MCF 10A (cell line): ENCODE data around the gene EIF6. TPM values are rescaled to one million over a fixed set of nuclear protein-coding genes. Genes with fewer than 3 reads are reported as not detected.

Source experiments
- BruUV-seq: library from RNA; stranded (reverse); fragments of 400-500 nt; replicated peaks from 2 replicates; lab custom pipeline; 2021; lab: Mats Ljungman, UMichigan
- CTCF ChIA-PET: fragments of 300-600 bp; sonication (Branson Sonifier 250); formaldehyde crosslinking; extraction: SDS; loops from one replicate; lab custom pipeline; 2021; ENCODE audit warnings: antibody characterized with exemption, inconsistent platforms; lab: Yijun Ruan, JAX
- POLR2A ChIA-PET: fragments of 300-600, 350-650 bp; sonication (Branson Sonifier 250); formaldehyde crosslinking; extraction: SDS; loops from one replicate; lab custom pipeline; 2020; ENCODE audit warnings: antibody characterized with exemption, inconsistent platforms; lab: Yijun Ruan, JAX
- DNase-seq: peaks from one replicate; pipeline ENCODE4 v3.0.0-alpha.2; 2018; ENCODE audit not compliant: unreplicated experiment
- H3K27ac Mint-ChIP-seq: one replicate; pipeline ENCODE4 v1.8.0; 2022; ENCODE audit warnings: mild to moderate bottlenecking, low read depth, mixed read lengths; ENCODE audit not compliant: unreplicated experiment
- H3K27me3 Mint-ChIP-seq: one replicate; pipeline ENCODE4 v1.8.0; 2022; ENCODE audit warnings: mixed read lengths; ENCODE audit not compliant: insufficient read depth, unreplicated experiment
- H3K36me3 Mint-ChIP-seq: one replicate; pipeline ENCODE4 v1.8.0; 2022; ENCODE audit warnings: mild to moderate bottlenecking, moderate library complexity, mixed read lengths; ENCODE audit not compliant: insufficient read depth, unreplicated experiment
- H3K4me1 Mint-ChIP-seq: one replicate; pipeline ENCODE4 v1.8.0; 2022; ENCODE audit warnings: mixed read lengths; ENCODE audit not compliant: insufficient read depth, unreplicated experiment
- H3K4me3 Mint-ChIP-seq: one replicate; pipeline ENCODE4 v1.8.0; 2022; ENCODE audit warnings: mild to moderate bottlenecking, moderate library complexity, mixed read lengths; ENCODE audit not compliant: unreplicated experiment
- H3K9me3 Mint-ChIP-seq: one replicate; pipeline ENCODE4 v1.8.0; 2022; ENCODE audit warnings: mixed read lengths; ENCODE audit not compliant: unreplicated experiment
- CTCF ChIP-seq: fragments of 200-600 bp; IDR thresholded peaks from one replicate; pipeline ENCODE4 v1.8.0; 2022; ENCODE audit warnings: antibody characterized with exemption, mild to moderate bottlenecking; ENCODE audit not compliant: unreplicated experiment
- intact Hi-C: fragments of 100-400 bp; cut with micrococcal nuclease; formaldehyde crosslinking; loops from 2 replicates; pipeline ENCODE4 v1.14.1; 2022
- total RNA-seq: library from RNA; stranded (reverse); gene quantifications from 2 replicates; pipeline ENCODE4 v1.2.3, GENCODE V29; 2022

EIF6 gene
- total RNA-seq, 1 experiment from 2014 or later, result 322 TPM

- Mint-ChIP-seq H3K27ac (no peak overlapping the region), H3K4me1 (peaks cover 6% of the 10 kb centered on the region), H3K36me3 (no peaks in the 10 kb centered on the region), H3K4me3 (no peak overlapping the region), H3K27me3 (no peaks in the 10 kb centered on the region), H3K9me3 (no peaks in the 10 kb centered on the region)
- TF ChIP-seq CTCF, result no peak
- POLR2A ChIA-PET, result interaction anchor here (1.2 kb wide), 1 partner anchor 10 kb away, joined by 7 read pairs; the partner anchor contains the start of gene EIF6
- intact Hi-C loops, result no loop called here
- no TSS peak for BruUV-seq
- no peak for DNase-seq
- CTCF ChIA-PET, result interaction anchor here (0.6 to 3.8 kb wide), 4 partner anchors 9 to 166 kb away, joined by 3 to 26 read pairs (median 3); no protein-coding TSS in a partner anchor
These were observed 9.7 kb upstream of the EIF6 start for GRCh38 chr20:35294293-35294685.

GRCh38 chr20:35293303-35294292 lies 9.0 kb upstream of the EIF6 start:
- no peak for TF ChIP-seq CTCF

GRCh38 chr20:35292504-35293285 lies 8.1 kb upstream of the EIF6 start:
- Mint-ChIP-seq H3K27me3 (no peaks in the 10 kb centered on the region), H3K9me3 (no peaks in the 10 kb centered on the region), H3K4me3 (no peak overlapping the region), H3K27ac (no peak overlapping the region), H3K36me3 (no peaks in the 10 kb centered on the region), H3K4me1 (no peaks in the 10 kb centered on the region)
- POLR2A ChIA-PET, result interaction anchor here (0.5 to 1.2 kb wide), 3 partner anchors 8 to 19 kb away, joined by 3 to 7 read pairs (median 3); partner anchors contain the start of gene EIF6
- CTCF ChIA-PET, result interaction anchor here (0.6 to 3.8 kb wide), 3 partner anchors 11 to 671 kb away, joined by 3 to 26 read pairs (median 3); no protein-coding TSS in a partner anchor
- DNase-seq, result no peak
- TF ChIP-seq CTCF, result no peak
- no TSS peak for BruUV-seq
- intact Hi-C loops, result no loop called here

More at GRCh38 chr20:35293303-35294292, 9.0 kb upstream of the EIF6 start:
- intact Hi-C loops, result no loop called here
- Mint-ChIP-seq H3K4me1 (peaks cover 3% of the 10 kb centered on the region), H3K27me3 (no peaks in the 10 kb centered on the region), H3K27ac (no peak overlapping the region), H3K9me3 (no peaks in the 10 kb centered on the region), H3K36me3 (no peaks in the 10 kb centered on the region), H3K4me3 (no peak overlapping the region)
- DNase-seq, result no peak
- no TSS peak for BruUV-seq
- POLR2A ChIA-PET, result interaction anchor here (0.7 to 1.2 kb wide), 3 partner anchors 9 to 13 kb away, joined by 3 to 7 read pairs (median 3); partner anchors contain the start of gene EIF6
- CTCF ChIA-PET, result interaction anchor here (0.6 to 3.8 kb wide), 5 partner anchors 10 to 670 kb away, joined by 3 to 26 read pairs (median 3); no protein-coding TSS in a partner anchor
